Fibroblast of the conjunctiva (primary cell): ENCODE results near the gene NUP210L.
A peak's percentile ranks its signal among the peaks of the same experiment; 100 is the strongest.
"Not testable (repeated sequence)": the region's sequence is repeated elsewhere in the genome, so short reads cannot be mapped to it uniquely, and the experiment has no call there.

ENCODE experiments used
- DNase-seq: peaks from one replicate; pipeline ENCODE4 v3.0.0-alpha.2; 2010; ENCODE audit warnings: low read depth

NUP210L gene

DNA sequence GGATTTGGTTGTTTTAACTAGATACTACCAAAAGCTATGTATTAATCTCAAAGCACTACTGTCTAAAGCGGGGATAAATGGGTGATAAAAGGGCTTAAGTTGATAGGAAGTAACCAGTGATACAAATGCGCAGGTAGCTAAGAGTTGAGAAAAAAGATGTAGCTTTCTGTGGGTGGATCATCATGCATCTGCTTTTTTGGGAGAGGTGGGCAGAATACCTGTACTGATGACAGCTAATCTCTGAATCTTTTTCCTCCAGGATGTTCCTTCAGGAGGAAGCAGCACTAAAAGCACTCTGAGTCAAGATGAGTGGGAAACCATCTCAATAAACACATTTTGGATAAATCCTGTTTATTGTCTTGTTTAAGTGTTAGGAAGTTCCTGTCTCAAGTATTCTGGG lies 163.1 kb downstream of the NUP210L start:
- no peak for DNase-seq

DNA sequence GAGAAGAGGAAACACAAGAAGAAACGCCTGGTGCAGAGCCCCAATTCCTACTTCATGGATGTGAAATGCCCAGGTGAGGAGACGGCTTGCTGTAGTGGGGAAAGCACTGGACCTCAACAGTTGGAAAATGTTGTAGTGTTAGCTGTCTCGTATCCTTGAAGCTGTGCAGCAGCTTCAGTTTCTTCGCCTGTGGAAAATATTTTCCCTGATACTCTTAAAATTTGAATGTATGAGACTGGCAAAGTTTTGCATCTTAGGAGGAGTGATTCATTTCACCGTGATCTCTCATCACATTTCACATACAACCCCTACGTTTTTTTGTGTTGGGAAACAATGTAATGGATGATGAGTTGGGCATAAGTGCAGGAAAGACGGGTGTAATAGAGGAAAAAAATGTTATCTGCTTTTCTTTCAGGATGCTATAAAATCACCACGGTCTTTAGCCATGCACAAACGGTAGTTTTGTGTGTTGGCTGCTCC lies 163.7 kb downstream of the NUP210L start:
- DNase-seq: no peak

DNA sequence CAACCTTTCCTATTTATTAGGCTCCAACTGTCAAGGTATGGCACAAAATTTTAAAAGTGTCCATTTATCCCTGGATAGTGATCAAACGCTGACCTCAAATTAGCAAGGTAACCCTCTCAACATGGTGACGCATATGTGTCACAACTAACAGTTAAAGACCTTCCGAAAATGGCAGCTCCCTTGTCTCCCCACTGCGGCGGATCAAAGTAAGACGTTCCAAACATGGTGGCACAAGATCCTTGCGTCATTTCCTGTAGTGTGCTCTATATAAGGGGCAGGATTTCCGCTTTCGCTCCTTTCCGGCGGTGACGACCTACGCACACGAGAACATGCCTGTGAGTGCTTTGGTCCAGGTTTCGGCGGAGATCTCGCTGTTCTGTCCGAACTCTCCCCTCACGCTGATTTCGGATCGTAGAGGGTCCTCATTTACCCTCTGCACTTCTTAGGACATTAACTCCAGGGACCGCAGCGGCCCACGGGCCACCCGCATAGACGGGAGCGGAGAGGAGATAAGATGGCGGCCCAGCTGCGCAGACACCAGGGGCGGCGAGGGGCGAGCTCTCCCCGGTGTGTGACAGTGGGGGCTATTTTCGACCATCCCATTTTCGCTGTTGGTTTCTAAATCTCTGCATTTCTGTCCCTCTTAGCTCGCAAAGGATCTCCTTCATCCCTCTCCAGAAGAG lies 164.3 kb downstream of the NUP210L start, which contains the start of gene RPS27:
TSS of gene RPS27 (plus strand) at position 295 of the 683 bp plus-strand sequence. CDS start at position 330, 35 bp downstream.
- DNase-seq: peak; percentile 98

DNA sequence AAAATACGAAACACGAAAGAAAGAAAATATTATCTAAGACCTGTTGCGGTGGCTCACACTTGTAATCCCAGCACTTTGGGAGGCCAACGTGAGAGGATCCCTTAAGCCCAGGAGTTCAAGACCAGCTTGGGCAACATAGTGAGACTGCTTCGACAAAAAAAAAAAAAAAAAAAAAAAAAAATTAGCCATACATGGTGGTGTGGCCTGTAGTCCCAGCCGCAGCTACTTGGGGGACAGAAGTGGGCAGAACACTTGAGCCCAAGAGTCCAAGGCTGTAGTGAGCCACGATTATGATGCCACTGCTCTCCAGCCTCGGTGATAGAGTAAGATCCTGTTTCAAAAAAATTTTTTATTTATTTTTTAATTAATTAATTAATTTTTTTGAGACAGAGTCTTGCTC lies 167.3 kb downstream of the NUP210L start:
- no peak for DNase-seq

DNA sequence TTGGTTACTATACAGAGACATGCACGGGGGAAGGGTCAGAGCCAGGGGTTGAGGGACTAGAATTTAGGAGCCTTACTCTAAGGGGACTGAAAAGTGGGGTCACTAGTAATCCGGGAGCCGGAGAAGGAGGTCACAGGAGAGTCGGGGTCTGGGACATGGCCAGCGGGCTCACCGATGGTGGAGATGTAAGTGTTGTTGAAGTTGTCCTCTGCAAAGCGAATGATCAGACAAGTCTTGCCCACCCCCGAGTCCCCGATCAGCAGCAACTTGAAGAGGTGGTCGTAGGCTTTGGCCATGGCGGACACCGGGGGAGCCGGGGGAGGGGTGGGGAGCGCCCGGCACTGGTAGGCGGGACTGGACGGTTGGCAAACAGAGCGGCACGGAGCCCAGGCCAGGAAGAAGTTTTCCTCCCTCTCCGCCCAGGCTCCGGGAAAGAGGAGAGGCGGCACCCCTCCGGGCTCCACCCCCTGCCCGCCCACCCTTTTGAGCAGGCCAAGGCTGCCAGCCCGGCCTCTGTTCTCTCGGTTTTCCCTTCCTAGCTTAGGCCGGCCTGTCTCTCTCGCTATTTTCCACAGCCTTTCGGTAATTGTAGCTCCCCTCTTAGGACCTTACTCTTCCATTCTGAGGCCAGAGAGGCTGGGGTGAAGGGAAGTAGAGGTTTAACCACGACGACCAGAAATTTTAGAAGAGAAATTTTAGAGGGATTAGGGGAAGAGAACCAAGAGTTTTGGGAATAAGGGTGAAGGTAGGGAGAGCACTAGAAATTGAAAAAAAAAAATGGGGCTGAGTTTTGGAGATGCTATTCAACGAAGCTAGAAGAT lies 168.7 kb downstream of the NUP210L start, which contains the start of gene RAB13:
TSS of gene RAB13 (minus strand) at position 399 of the 821 bp plus-strand sequence. CDS start at position 296, 103 bp downstream.
- peak; percentile 82 for DNase-seq

DNA sequence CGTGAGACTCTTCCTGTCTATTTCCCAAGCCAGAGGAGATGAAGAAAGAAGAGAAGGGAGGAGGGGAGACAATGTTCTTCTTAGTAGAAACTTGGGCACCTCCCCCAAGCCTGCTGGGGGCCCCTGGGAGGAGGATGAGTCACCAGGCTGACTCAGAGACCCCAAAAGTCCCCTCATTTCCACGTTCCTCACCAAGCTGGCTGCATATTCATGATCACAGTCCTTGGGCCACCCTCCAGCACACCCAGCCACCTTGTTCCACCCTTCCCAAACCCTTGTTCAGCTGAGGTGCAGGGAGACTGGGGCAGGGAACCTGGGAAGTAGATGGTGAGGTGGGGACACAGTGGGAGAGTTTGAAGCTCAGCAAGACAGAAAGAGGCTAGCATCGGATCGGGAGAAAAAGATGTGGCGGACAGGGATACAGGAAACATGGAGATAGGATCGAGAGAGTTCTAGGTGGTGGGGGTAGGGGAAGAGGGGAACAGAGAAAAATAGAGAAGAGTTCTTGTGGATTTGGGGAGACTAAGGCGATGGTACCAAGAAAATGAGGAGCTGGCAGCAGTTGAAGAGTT lies 169.4 kb downstream of the NUP210L start:
- DNase-seq: peak; percentile 81

DNA sequence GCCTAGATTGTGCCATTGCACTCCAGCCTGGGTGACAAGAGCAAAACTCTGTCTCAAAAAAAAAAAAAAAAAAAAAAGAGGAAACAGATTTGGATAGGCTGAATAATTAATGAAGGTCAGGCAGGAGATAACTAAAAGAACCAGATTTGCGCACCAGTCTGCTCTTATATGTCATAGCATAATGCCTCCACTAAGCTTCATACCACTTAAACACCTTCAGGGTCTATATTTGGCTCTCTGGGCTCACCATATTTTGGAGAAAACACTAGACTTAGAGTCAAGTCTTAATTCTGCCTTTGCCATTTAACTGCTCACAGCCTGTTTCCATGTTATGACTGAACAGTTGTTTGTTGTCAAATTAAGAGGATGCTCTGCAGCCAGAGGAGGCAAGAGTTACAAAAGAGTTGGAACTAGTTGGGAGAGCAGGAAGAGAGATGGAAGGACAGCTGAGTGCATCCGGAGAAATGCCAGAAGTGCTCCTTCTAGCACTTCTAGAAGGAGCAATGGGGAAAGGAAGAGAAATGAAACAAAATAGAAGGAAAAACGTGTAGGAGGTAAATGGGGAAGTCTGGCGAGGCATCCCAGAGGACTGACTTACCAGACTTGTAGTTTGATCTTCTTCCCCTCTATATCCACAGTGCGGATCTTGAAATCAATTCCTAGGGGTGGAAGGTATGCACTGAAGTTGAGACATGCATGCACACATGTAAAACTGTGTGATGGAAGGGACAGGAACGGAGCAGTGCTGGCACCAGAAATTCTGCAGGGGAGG lies 170.6 kb downstream of the NUP210L start:
- DNase-seq: no peak

DNA sequence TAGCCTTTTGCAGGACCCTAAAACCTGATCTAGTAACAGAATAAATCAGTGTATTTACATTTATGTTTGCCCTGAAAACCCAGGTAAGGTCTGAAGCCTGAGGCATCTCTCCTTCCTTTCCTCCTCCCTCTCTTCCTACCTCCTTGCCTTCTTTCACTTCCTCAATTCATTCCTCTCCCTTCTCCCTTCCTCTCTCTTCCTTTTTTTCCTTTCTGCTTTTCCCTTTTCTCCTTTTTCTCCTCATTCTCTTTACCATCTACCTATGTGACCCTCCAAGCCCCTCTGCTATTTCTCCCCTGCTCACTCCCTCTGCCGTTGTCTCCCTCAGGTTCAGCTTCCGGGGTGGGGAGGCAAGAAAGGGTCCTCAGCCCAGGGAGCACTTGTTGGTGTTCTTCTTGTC lies 173.1 kb downstream of the NUP210L start:
- not testable (repeated sequence) for DNase-seq

DNA sequence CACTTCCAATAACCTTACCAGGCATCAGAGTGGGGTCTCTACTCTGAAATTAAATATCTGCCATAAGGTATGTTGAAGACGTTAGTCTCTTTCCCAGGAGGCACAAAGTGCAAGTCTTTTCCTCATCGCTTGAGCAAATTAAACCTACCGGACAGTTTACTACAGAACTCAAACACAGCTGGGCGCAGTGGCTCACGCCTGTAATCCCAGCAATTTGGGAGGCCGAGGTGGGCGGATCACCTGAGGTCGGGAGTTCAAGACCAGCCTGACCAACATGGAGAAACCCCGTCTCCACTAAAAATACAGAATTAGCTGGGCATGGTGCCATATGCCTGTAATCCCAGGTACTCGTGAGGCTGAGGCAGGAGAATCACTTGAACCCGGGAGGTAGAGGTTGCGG lies 175.8 kb downstream of the NUP210L start:
- not testable (repeated sequence) for DNase-seq

DNA sequence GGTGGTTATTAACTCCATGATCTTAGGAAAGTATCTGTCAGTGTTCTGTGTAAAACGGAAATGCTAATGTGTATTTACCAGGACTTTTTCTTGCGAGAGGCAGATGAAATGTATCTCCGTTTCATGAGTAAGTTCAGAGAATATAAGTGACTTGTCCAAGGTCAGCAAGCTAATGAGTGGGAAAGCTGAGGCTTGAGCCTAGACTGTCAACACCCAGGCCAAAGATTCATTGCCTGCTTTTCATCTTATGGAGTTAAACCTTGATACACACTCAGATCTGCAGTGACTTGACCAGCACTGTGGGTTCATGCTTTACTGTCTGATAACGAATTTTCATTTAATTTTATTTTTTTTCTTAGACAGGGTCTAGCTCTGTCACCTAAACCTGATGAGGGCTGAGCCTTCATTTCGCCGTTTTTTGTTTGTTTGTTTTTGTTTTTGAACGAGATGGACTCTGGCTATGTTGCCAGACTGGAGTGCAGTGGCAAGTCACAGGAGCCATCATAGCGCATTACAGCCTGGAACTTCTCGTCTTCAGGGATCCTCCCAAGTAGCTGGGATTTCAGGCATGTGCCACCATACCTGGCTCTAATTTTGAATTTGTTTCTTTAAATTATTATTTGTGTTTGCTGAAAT lies 176.5 kb downstream of the NUP210L start:
- no peak for DNase-seq

DNA sequence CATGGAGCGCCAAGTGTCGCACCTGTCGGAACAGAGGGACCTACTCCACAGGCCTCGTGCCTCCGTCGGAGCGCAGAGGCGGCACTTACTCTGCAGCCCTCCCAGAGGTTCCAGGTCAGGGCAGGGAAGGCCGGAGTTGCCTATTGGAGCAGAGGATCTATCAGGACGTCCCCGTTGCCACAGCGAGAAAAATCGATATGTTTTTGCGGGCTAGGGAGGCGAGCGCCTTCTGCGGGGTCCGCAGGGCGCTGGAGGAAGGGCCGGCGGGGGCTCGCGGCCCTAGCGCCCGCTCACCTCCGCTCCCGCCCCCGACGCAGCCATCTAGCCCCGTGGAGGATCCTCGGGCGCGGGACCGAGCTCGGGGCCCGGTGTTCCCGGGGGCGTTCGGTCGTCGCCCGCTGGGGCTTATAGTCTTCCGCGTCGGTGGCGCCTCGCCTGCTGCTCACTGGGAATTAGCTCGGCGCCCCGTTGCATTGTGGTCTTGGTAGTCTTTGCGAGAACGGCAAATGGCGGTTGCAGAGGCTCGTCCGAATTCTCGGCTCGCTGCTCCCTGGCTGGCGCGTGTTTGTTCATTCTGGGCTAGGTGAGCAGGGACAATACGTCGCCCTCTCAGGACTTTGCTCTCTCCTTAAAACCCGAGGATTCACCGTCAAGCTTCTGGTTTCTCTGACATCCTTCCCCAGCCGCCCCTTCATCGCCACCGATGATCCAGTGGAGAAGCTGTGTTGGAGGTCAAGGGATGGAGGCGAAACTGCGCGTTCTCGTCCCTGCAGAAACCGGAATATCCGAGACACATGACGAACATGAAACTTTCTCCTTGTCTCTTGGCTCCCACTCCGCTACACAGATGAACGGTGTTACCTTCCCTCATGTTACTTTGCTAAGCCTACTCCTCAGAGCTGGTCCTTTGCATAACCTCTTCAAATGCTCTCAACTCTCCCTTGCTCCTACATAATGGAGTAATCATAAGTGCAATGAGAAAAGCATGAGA lies 177.3 kb downstream of the NUP210L start, which contains the start of gene JTB:
TSS of gene JTB (minus strand) at position 425 of the 991 bp plus-strand sequence. CDS start at position 3, 422 bp downstream.
- DNase-seq: peak; percentile 60

DNA sequence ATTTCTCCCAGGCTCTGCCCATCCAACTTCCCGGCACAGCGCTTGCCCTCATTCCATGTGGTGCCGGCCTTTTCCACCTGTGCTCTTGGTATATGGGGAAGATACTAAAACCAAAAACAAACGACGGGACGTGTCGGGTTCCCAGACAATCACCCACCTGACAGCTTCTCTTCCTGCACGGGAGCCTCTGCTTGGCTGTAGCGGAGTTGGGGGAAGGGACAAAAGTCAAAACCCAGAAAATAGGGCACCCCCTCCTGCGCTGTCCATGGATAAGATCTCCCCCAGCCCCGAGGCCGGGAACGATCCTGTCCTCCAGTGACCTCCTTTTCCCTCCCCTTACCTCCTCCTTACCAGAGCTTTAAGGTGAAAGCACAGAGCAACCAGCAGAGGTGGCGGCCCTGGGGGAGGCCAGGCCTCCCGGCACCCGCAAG lies 178.0 kb downstream of the NUP210L start:
- DNase-seq: no peak

DNA sequence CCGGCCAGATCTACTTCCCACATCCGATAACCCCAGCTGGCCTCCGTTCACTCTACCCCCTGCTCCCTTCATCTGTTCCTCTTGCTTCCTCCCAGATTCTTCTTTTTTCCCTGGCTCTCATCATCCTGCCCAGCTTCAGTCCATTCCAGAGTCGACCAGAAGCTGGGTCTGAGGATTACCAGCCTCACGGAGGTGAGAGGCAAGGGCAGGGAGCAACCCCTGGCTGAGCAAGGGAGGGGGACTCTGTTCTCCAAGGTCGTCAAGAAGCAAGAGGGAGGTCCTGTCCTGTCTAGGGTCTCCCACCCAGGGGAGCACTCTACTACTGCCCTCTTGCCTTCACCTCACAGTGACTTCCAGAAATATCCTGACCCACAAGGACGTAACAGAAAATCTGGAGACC lies 181.3 kb downstream of the NUP210L start:
- no peak for DNase-seq

DNA sequence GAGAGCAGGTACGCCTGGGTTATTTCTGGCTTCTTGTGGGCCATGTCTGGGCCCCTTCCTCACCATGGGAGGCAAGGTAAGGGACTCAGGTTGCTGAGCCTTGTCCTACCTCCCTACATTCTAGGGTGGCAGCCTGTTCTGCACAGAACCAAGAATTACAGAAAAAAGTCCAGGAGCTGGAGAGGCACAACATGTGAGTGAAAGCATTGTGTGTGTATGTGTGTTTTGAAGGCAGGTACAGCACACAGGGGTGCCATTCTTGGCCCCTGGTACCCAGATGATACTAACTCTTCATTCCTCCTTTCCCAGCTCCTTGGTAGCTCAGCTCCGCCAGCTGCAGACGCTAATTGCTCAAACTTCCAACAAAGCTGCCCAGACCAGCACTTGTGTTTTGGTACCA lies 181.8 kb downstream of the NUP210L start:
- DNase-seq: no peak

DNA sequence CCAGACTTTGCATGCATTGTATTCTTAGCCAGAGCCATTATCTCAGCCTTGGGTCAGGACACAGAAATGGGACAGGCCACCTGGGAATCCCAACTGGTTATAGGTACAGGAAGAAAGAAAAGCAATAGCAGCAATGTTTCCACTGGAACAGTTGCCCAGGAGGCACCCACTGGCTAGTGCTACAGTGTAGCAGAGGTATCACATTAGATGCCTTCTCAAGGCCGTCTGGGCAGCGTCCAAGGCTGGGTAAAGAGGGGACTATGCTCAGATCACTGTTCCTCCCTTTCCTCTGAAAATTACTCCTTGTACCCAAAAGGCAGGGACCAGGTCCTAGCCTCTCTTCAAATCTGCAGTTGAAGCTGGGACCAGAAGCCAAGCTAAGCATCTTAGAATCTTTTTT lies 184.5 kb downstream of the NUP210L start:
- no peak for DNase-seq

DNA sequence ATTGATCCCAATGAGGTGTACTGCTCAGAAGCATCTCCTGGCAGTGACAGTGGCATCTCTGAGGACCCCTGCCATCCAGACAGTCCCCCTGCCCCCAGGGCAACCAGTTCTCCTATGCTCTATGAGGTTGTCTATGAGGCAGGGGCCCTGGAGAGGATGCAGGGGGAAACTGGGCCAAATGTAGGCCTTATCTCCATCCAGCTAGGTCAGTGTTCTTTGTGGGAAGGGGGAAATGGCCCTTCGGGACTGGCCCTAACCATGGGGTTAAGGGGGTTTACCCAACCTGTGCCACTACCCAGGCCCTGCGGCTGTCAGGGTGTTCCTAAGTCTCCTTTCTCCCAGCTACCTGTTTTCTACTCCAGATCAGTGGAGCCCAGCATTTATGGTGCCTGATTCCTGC lies 185.9 kb downstream of the NUP210L start:
- no peak for DNase-seq

DNA sequence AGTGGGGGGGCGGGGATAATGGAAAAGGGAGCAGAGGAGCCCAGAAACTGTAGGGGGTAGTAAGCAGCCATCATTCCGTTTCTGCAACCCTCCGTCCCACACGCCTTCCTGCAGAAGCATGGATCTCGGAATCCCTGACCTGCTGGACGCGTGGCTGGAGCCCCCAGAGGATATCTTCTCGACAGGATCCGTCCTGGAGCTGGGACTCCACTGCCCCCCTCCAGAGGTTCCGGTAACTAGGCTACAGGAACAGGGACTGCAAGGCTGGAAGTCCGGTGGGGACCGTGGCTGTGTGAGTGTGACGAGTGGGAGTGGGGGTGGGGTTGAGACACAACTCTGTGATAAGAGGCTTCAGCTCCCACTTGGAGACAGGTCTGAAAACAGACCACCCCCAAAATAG lies 186.5 kb downstream of the NUP210L start:
- DNase-seq: no peak

DNA sequence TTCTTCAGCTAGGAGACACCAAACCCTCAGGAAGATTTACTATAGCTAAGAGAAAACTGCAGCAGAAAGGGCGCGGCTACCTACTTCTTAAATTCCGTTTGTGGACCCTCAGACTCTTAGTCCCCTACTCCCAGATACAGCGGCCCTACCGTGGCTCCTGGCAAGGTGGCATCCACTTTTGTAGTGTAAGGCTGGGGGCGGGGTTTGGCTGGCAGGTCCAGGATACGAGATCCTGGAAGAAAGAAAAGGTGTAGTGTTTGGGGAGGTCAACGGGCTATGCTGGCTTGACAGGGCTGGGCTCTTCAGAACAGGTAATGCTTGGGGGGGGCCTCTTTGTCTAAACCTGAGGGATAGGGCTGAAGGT lies 186.9 kb downstream of the NUP210L start:
- no peak for DNase-seq

DNA sequence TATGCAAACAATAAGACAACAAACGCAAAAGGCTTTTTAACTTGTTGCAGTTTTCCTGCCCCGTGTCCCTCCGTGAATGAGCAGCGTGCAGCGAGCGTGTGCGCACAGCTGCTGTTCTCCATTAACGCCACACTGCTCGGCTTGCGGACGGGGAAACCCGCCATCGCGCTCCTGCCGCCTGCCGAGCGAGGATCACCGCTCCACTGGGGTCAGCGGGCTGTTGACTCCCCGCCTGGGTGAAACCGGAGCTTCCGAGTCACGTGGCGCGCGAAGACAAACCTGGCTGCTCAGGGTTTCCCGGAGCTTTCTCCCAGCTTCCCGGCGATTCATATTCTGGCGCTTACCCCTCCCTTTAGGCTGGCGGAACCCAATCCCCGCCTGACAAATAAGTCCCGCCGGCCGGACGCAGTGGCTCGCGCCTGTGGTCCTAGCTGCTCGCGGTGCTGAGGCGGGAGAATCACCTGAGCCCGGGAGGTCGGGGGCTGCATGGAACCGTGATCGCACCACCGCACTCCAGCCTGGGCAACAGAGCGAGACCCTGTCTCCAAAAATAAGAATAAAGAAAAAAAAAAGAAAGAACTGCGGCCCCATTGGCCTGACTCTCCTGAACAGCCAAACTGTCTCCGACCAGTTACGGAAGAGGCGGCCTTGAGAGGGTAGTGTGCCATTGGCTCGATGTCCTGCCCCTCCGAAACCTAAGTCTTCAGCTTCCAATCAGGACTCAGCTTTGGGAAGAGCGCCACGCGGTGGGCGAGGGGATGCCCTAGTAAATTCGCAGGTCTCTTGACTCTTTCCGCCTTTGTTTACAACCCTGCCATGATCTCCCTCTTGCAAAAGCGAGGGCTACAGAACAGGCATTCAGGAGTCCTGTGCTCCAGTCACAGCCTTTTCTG lies 187.5 kb downstream of the NUP210L start, which contains the start of gene CREB3L4:
TSS of gene CREB3L4 (plus strand) at position 796 of the 893 bp plus-strand sequence. CDS start 624 bp downstream, outside the sequence.
- DNase-seq: peak; percentile 98
